Vagina (tissue), 2 donors: ENCODE data around the gene ZNF37A. TPM values are rescaled to one million over a fixed set of nuclear protein-coding genes. Genes with fewer than 3 reads are reported as not detected.

Experiments used
- DNase-seq, 2 donors: peaks; one replicate each; pipeline ENCODE4 v3.0.0-alpha.2; 2017; ENCODE audit errors: extremely low spot score in 2 of 2
- H3K27ac ChIP-seq: fragments of 200-600 bp; sonication (generic); one replicate; pipeline ENCODE4 v1.5.1; 2019
- H3K27me3 ChIP-seq: fragments of 200-600 bp; sonication (generic); one replicate; pipeline ENCODE4 v1.5.1; 2019
- H3K36me3 ChIP-seq, 2 donors: fragments of 200-600 bp; sonication (generic); one replicate each; pipeline ENCODE4 v1.5.1; 2017 to 2019
- H3K4me1 ChIP-seq: fragments of 200-600 bp; sonication (generic); one replicate; pipeline ENCODE4 v1.5.1; 2019
- H3K4me3 ChIP-seq, 2 donors: fragments of 200-600 bp; sonication (generic); 1 replicate in 1 of 2; 2 replicates in 1 of 2; pipeline ENCODE4 v1.5.1; 2016 to 2019
- H3K9me3 ChIP-seq: fragments of 200-600 bp; sonication (generic); one replicate; pipeline ENCODE4 v1.5.1; 2019
- POLR2A ChIP-seq, 2 donors: fragments of 450-650 bp; IDR thresholded peaks; one replicate each; pipeline ENCODE4 v1.6.1; 2017; ENCODE audit warnings: antibody characterized with exemption in 2 of 2, mild to moderate bottlenecking in 2 of 2, moderate library complexity in 2 of 2
- POLR2AphosphoS5 ChIP-seq, 2 donors: sonication (generic); formaldehyde crosslinking; IDR thresholded peaks; one replicate each; pipeline ENCODE4 v1.9.0; 2017; ENCODE audit warnings: antibody characterized with exemption in 2 of 2, mild to moderate bottlenecking in 2 of 2, low read depth in 1 of 2; ENCODE audit not compliant: insufficient read depth in 1 of 2
- intact Hi-C: fragments of 100-400 bp; cut with DNase I; formaldehyde crosslinking; loops from one replicate; pipeline ENCODE4 v1.15.1; 2023
- total RNA-seq: library from RNA; depleted of rRNA; stranded (reverse); fragments of >200 nt; gene quantifications from one replicate; pipeline ENCODE4 v1.2.3, GENCODE V29; 2016
- TF ChIP-seq, protein P1 (sequence below), 3 experiments: fragments of 450-650 bp in 2 of 3; fragments of 200-600 bp in 1 of 3; sonication (generic) in 1 of 3; IDR thresholded peaks; one replicate each; pipeline ENCODE4 v1.5.1; 2017 to 2019; ENCODE audit warnings: antibody characterized with exemption in 3 of 3, mild to moderate bottlenecking in 2 of 3, moderate library complexity in 2 of 3

ZNF37A gene
- total RNA-seq, 1 donor from 2014 or later, result 14.5 TPM

DNA sequence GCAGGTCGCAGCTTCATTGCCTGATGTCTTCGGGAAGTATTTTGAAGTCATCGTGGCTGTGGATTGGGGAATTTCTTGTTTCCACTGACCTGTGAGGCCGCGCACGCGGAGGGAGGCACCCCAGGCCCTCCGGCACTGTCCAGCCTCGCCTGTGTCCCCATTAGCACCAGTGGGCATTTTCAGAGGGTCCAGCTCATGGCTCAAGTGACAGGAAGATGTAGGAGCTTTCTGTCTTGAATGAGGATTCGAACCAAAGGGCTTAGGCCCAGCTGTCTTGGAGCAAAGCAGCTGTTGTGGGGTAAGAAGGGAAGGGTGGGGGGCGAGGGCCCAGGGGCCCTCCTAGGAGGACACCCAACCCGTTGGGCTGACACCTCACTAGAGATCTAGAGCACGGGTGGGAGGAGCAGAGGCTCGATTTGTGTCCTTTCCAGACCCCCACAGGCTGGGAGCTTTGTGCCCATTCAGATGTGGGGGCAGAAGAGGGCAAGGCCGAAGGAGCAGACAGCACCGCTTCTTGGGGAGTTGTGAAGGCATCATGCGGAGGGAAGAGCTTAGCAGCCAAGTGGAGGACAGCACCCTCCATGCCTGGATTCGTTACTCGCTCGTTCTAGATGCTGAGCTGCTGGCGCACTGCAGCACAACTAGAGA is 914 bp downstream of the ZNF37A start:
- Histone ChIP-seq H3K36me3 (peaks cover 0 to 39% of the 10 kb centered on the region in 2 donors), H3K9me3 (no peaks in the 10 kb centered on the region), H3K4me1 (peaks cover 22% of the 10 kb centered on the region), H3K4me3 (peak overlapping the region; percentile 67 to 90), H3K27ac (peak overlapping the region; percentile 87), H3K27me3 (no peaks in the 10 kb centered on the region)
- DNase-seq, result no peak
- intact Hi-C loops, result loop anchor here (10.0 kb wide), 1 partner anchor 120 kb away; the partner anchor contains the start of gene ZNF25
- TF ChIP-seq POLR2A (IDR thresholded peaks at IDR 0.05) (no peak), POLR2AphosphoS5 (IDR thresholded peaks at IDR 0.05; ENCODE audit: insufficient read depth in 1 of 2, low read depth in 1 of 2) (no peak)
- TF ChIP-seq, protein P1, sequence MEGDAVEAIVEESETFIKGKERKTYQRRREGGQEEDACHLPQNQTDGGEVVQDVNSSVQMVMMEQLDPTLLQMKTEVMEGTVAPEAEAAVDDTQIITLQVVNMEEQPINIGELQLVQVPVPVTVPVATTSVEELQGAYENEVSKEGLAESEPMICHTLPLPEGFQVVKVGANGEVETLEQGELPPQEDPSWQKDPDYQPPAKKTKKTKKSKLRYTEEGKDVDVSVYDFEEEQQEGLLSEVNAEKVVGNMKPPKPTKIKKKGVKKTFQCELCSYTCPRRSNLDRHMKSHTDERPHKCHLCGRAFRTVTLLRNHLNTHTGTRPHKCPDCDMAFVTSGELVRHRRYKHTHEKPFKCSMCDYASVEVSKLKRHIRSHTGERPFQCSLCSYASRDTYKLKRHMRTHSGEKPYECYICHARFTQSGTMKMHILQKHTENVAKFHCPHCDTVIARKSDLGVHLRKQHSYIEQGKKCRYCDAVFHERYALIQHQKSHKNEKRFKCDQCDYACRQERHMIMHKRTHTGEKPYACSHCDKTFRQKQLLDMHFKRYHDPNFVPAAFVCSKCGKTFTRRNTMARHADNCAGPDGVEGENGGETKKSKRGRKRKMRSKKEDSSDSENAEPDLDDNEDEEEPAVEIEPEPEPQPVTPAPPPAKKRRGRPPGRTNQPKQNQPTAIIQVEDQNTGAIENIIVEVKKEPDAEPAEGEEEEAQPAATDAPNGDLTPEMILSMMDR (IDR thresholded peaks at IDR 0.05), result no peak

DNA sequence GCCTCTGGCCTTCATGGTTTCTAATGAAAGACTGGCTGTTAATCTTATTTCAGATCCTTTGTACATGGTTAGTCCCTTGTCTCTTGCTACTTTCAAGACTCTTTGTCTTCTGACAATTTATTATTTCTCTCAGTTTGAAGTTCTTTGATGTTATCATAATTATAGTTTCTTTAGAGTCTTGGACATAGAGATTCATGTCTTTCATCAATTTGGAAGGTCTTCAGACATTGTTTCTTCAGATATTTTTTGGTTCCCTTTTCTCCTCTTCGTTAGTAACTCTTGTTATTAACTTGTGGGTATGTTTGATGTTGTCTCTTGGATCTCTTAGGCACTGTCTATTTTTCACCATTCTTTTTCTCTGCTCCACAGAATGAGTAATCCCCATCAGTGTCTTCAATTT is 8.7 kb downstream of the ZNF37A start:
- intact Hi-C loops, result no loop called here
- TF ChIP-seq POLR2A (IDR thresholded peaks at IDR 0.05) (no peak), POLR2AphosphoS5 (IDR thresholded peaks at IDR 0.05; ENCODE audit: insufficient read depth in 1 of 2, low read depth in 1 of 2) (no peak)
- TF ChIP-seq, protein P1 (IDR thresholded peaks at IDR 0.05), result no peak
- Histone ChIP-seq H3K9me3 (peaks cover 20% of the 10 kb centered on the region), H3K27ac (no peak overlapping the region), H3K4me1 (no peaks in the 10 kb centered on the region), H3K4me3 (no peak overlapping the region), H3K27me3 (no peaks in the 10 kb centered on the region), H3K36me3 (peaks cover 14 to 85% of the 10 kb centered on the region in 2 donors)
- DNase-seq, result no peak

DNA sequence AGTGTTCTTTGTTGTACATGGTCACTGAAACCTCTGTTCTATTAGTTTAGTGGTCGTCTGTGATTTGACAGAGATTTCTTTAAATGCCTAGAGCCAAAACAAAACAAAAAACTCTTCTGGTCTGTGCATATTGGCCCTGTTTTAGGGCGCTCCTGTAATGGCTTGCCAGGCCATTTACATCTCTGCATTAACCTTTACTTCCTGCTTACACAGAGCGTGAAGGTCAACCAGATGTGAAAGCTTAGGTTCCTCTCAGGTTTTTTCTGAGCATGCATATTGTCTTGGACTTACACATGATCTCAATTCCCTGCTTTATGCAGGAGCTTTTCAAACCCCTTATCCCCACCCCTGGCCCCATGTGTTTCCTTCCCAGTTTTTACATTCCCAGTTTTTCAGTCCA is 9.6 kb downstream of the ZNF37A start:
- H3K36me3 ChIP-seq, result peaks cover 14 to 77% of the 10 kb centered on the region in 2 donors
- intact Hi-C loops, result no loop called here
- H3K27me3 ChIP-seq, result no peaks in the 10 kb centered on the region
- no peaks in the 10 kb centered on the region for H3K4me1 ChIP-seq
- H3K9me3 ChIP-seq, result peaks cover 24% of the 10 kb centered on the region
- no peak overlapping the region for H3K27ac ChIP-seq
- no peak for DNase-seq
- no peak overlapping the region for H3K4me3 ChIP-seq
- no peak for TF ChIP-seq POLR2A (IDR thresholded peaks at IDR 0.05)
- TF ChIP-seq POLR2AphosphoS5 (IDR thresholded peaks at IDR 0.05; ENCODE audit: insufficient read depth in 1 of 2, low read depth in 1 of 2), result no peak
- TF ChIP-seq, protein P1 (IDR thresholded peaks at IDR 0.05), result no peak

DNA sequence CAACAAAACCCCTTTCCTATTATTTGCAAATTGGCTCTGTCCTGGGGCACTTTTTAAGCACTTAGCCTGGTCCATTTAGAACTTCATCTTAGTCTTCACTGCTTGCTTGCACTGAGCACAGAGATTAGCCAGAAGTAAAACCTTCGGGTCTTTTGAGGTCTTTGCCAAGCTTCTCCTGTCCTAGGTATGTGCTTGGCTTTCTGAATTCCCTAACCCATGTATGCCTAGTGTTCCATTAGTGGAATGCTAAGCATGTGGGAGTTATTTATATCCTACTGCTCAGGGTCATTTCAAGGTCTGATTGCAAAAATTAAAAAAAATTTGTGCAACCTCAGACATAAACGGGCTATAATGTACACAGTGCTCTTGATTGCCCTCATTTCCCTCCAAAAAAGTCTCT is 18.0 kb downstream of the ZNF37A start:
- Histone ChIP-seq H3K9me3 (peaks cover 48% of the 10 kb centered on the region), H3K36me3 (peaks cover 11 to 40% of the 10 kb centered on the region in 2 donors), H3K4me1 (no peaks in the 10 kb centered on the region), H3K27me3 (no peaks in the 10 kb centered on the region), H3K27ac (no peak overlapping the region), H3K4me3 (no peak overlapping the region)
- DNase-seq, result no peak
- intact Hi-C loops, result no loop called here
- TF ChIP-seq, protein P1 (IDR thresholded peaks at IDR 0.05), result no peak
- TF ChIP-seq POLR2AphosphoS5 (IDR thresholded peaks at IDR 0.05; ENCODE audit: insufficient read depth in 1 of 2, low read depth in 1 of 2) (no peak), POLR2A (IDR thresholded peaks at IDR 0.05) (no peak)

DNA sequence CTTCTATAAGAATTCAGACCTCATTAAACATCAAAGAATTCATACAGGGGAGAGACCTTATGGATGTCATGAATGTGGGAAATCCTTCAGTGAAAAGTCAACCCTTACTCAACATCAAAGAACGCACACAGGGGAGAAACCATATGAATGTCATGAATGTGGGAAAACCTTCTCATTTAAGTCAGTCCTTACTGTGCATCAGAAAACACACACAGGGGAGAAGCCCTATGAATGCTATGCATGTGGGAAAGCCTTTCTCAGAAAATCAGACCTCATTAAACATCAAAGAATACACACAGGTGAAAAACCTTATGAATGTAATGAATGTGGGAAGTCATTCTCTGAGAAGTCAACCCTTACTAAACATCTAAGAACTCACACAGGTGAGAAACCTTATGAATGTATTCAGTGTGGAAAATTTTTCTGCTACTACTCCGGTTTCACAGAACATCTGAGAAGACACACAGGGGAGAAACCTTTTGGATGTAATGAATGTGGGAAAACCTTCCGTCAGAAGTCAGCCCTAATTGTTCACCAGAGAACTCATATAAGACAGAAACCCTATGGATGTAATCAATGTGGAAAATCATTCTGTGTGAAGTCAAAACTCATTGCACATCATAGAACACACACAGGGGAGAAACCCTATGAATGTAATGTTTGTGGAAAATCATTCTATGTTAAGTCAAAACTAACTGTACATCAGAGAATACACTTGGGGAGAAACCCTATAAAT is 24.1 kb downstream of the ZNF37A start:
- H3K4me3 ChIP-seq, result peak overlapping the region in 1 of 2 donors; percentile 5
- no peaks in the 10 kb centered on the region for H3K4me1 ChIP-seq
- intact Hi-C loops, result no loop called here
- H3K9me3 ChIP-seq, result peaks cover 95% of the 10 kb centered on the region
- no peak overlapping the region for H3K27ac ChIP-seq
- H3K27me3 ChIP-seq, result no peaks in the 10 kb centered on the region
- peaks cover 11 to 60% of the 10 kb centered on the region in 2 donors for H3K36me3 ChIP-seq
- DNase-seq, result no peak
- TF ChIP-seq, protein P1 (IDR thresholded peaks at IDR 0.05), result no peak
- no peak for TF ChIP-seq POLR2AphosphoS5 (IDR thresholded peaks at IDR 0.05; ENCODE audit: insufficient read depth in 1 of 2, low read depth in 1 of 2)
- TF ChIP-seq POLR2A (IDR thresholded peaks at IDR 0.05), result no peak
